LNCAP (cell line): ENCODE results near the gene LFNG.

Experiments used
- CTCF ChIP-seq: fragments of 450-650 bp; IDR thresholded peaks from 2 replicates; pipeline ENCODE4 v1.5.1; 2017; ENCODE audit warnings: mild to moderate bottlenecking

LFNG gene

GRCh38 chr7:2495418-2496299 lies 23.9 kb upstream of the LFNG start:
- no peak for TF ChIP-seq CTCF

DNA sequence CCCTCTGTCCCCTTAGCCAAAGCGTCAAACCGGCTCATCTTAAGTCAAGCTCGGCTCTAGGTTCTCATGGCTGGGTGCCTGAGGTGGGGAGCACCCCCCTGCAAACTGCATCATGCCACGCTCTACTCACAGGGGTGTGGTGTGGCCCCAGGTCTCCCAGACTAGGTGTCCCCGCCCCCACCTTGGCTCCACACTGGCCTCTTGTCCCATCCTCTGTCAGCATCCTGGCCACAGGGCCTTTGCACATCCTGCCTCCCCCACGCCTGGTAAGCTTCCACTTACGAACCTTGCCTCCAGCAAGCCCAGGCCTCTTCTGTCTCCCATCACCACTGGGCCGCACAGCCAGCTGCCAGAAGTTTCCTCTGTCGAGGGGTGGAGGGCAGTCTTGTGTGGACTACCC lies 23.2 kb upstream of the LFNG start:
- TF ChIP-seq CTCF = no peak

GRCh38 chr7:2497065-2497464 lies 22.5 kb upstream of the LFNG start:
- TF ChIP-seq CTCF = no peak

DNA sequence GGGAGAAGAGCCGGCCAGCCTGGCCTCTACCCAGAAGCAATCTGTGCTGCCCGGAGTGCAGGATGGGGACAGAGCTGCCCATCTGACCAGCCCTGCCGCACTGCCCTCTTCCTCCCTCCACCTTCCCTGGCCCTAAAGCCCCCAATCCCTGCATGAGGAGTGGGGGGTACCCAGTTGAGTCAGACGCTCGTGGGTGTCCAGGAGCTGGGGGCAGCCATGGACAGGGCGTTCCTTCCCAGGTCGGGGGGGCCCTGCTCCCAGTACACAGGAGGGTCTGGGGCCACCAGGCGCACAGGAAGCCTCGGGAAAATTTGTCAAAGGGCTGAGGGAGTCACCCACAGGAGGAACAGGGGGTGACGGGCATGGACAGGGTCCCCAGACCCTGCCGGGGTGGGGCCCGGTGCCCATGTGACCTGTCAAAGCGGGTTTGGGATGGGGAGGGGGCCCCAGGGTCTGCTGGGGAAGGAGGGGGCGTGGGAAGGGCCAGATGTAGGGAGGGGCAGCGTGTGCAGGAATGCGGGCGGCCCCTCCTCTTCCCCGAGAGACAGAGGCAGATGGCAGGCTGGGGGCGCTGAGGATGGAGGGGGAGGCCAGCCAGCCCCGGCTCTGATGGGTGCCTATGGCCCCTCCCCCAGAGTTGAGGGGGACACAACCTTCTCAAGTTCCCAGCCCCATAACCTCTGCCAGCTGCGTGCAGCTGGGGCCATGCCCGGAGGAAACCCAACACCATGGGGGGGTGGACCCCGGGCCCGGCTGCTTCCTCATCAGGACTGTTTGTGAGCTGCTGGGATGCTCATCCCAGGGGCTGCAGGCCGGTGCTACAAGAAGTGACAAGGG lies 21.9 kb upstream of the LFNG start:
- no peak for TF ChIP-seq CTCF

GRCh38 chr7:2498708-2499107 lies 20.9 kb upstream of the LFNG start:
- TF ChIP-seq CTCF = no peak

GRCh38 chr7:2499181-2499580 lies 20.4 kb upstream of the LFNG start:
- TF ChIP-seq CTCF = no peak

DNA sequence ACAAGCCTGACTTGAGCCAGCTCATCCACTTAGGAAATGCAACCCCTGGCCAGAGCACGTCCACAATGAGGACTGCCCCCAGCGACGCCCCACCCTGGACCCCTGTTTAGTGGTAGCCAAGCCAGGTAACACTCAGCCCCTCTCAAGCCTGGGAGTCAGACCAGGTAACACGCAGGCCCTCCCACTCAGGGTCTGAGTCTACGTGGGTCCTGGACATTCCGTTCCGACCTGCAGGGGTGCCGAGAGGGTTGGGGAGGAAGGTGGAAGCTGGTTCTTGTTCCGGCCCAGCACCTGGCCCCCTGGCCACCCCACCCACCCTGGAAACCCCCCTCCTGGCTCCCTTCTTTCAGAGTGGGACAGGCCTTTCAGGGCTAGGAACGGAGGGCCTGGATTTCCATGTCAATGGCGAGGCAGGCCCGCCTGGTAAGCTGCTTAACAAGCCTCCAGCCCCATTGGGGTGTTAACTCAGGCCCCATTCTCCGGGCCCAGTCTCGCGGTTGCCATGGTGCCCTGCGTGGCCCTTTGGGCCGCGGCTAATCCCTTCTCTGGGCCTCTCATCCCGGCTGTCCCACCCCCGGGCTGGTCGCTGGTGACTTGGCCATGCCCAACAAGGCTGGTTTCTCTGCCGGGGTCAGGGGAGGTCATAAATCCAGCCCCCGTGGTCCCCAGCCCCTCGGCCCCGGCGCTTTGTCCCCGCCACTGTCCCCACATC lies 19.7 kb upstream of the LFNG start:
- TF ChIP-seq CTCF = no peak
